K562 (cell line): ENCODE data around the gene NDP. TPM values are rescaled to one million over a fixed set of nuclear protein-coding genes. Genes with fewer than 3 reads are reported as not detected.

Experiments used
- ATAC-seq: fragments of 200-7000 bp; cut with Tn5 transposase; 3 replicates; pipeline ENCODE4 v1.9.1; 2020; ENCODE audit warnings: moderate library complexity
- BruUV-seq: library from RNA; stranded (reverse); fragments of 400-500 nt; replicated peaks from 2 replicates; lab custom pipeline; 2021; lab: Mats Ljungman, UMichigan
- CTCF ChIA-PET: fragments of 300-600 bp; formaldehyde crosslinking; extraction: SDS; loops from one replicate; lab custom pipeline; 2021; ENCODE audit warnings: low intra/inter-chr PET ratio; lab: Yijun Ruan, JAX
- POLR2A ChIA-PET: fragments of 300-600, 350-650 bp; sonication (Branson Sonifier 250); formaldehyde crosslinking; extraction: SDS; loops from one replicate; lab custom pipeline; 2021; ENCODE audit warnings: antibody characterized with exemption, inconsistent platforms; lab: Yijun Ruan, JAX
- DNase-seq, 4 experiments: peaks; one replicate each; pipeline versions ENCODE4 v3.0.0 to v3.0.0-alpha.2; 2011 to 2018; ENCODE audit warnings: low spot score in 3 of 4, mixed read lengths in 3 of 4; ENCODE audit errors: extremely low read depth in 1 of 4
- FAIRE-seq: peaks from 2 replicates; lab custom pipeline; 2011; peaks lifted over from hg19 to GRCh38; lab: Jason Lieb, UNC
- H2AFZ ChIP-seq: 2 replicates; pipeline ENCODE4 v1.6.0; 2011; ENCODE audit warnings: low read depth, low read length, control low read depth, inconsistent platforms
- H3K27ac ChIP-seq: fragments of 200-600 bp; 3 replicates; pipeline ENCODE4 v1.8.0; 2011; ENCODE audit warnings: low read depth, mild to moderate bottlenecking, control low read depth, inconsistent platforms, low read length, moderate library complexity, mixed read lengths; ENCODE audit errors: extremely low read depth
- H3K27me3 ChIP-seq, 2 experiments: fragments of 300-600 bp in 1 of 2; 2 replicates in 1 of 2; 3 replicates in 1 of 2; pipeline versions ENCODE4 v1.6.0 to v1.8.0; 2011; ENCODE audit warnings: inconsistent platforms in 2 of 2, low read length in 2 of 2, mild to moderate bottlenecking in 1 of 2, mixed read lengths in 1 of 2, moderate library complexity in 1 of 2; ENCODE audit not compliant: control insufficient read depth in 2 of 2, insufficient read depth in 2 of 2
- H3K36me3 ChIP-seq: fragments of 300-600 bp; 3 replicates; pipeline ENCODE4 v1.8.0; 2011; ENCODE audit warnings: mild to moderate bottlenecking, low read length, inconsistent platforms; ENCODE audit not compliant: control insufficient read depth, insufficient read depth
- H3K4me1 ChIP-seq, 2 experiments: fragments of 200-600 bp in 1 of 2; replicated peaks in 1 of 2; 2 replicates in 1 of 2; 3 replicates in 1 of 2; pipeline versions ENCODE4 v1.5.1 to v1.8.0; 2011; ENCODE audit warnings: inconsistent platforms in 2 of 2, low read length in 2 of 2, mild to moderate bottlenecking in 1 of 2, mixed read lengths in 1 of 2, moderate library complexity in 1 of 2; ENCODE audit not compliant: control insufficient read depth in 2 of 2, insufficient read depth in 2 of 2
- H3K4me2 ChIP-seq: 2 replicates; pipeline ENCODE4 v1.6.1; 2011; ENCODE audit warnings: low read length, control low read depth, inconsistent platforms, mixed read lengths; ENCODE audit not compliant: insufficient read depth
- H3K4me3 ChIP-seq: fragments of 200-600 bp; sonication (generic), shearing (Covaris generic); 2 replicates; pipeline ENCODE4 v1.5.1; 2016; ENCODE audit warnings: control low read depth, inconsistent platforms
- H3K79me2 ChIP-seq: fragments of 200-600 bp; 3 replicates; pipeline ENCODE4 v1.8.0; 2011; ENCODE audit warnings: low read length, inconsistent platforms; ENCODE audit not compliant: control insufficient read depth, insufficient read depth
- H3K9ac ChIP-seq, 2 experiments: 2 replicates each; pipeline versions ENCODE4 v1.6.0 to v1.6.1; 2011; ENCODE audit warnings: low read depth in 2 of 2, low read length in 2 of 2, control low read depth in 1 of 2, inconsistent platforms in 1 of 2, mild to moderate bottlenecking in 1 of 2, mixed read lengths in 1 of 2; ENCODE audit not compliant: insufficient read depth in 1 of 2
- H3K9me1 ChIP-seq: one replicate; pipeline ENCODE4 v1.6.0; 2011; ENCODE audit warnings: inconsistent platforms, mild to moderate bottlenecking, low read length, moderate library complexity; ENCODE audit not compliant: control insufficient read depth, insufficient read depth
- H3K9me3 ChIP-seq: replicated peaks from 2 replicates; pipeline ENCODE4 v1.5.1; 2011; ENCODE audit warnings: low read depth, low read length, inconsistent platforms; ENCODE audit not compliant: control insufficient read depth, insufficient read depth
- H4K20me1 ChIP-seq: replicated peaks from 2 replicates; pipeline ENCODE4 v1.6.1; 2011; ENCODE audit warnings: low read length, inconsistent platforms, mixed read lengths; ENCODE audit not compliant: control insufficient read depth, insufficient read depth
- ETV6 ChIP-seq, 3 experiments: fragments of 150-350 bp in 1 of 3; sonication (generic) in 1 of 3; formaldehyde crosslinking in 1 of 3; IDR thresholded peaks; 2 replicates each; pipeline versions ENCODE4 v1.6.1 to v1.8.0; 2014 to 2022; ENCODE audit warnings: borderline replicate concordance in 2 of 3, low read depth in 2 of 3, antibody characterized with exemption in 1 of 3, low read length in 1 of 3, mild to moderate bottlenecking in 1 of 3, missing genetic modification reagents in 1 of 3
- EWSR1 ChIP-seq: fragments of 450-650 bp; IDR thresholded peaks from 2 replicates; pipeline ENCODE4 v1.6.1; 2018; ENCODE audit warnings: borderline replicate concordance, mild to moderate bottlenecking, low read depth, moderate library complexity; ENCODE audit not compliant: partially characterized antibody
- HMBOX1 ChIP-seq: sonication (generic); IDR thresholded peaks from 2 replicates; pipeline ENCODE4 v1.6.1; 2016
- KAT2B ChIP-seq: IDR thresholded peaks from one replicate; pipeline ENCODE4 v1.6.1; 2012; ENCODE audit warnings: low read depth, mild to moderate bottlenecking, control low read depth, inconsistent platforms, low read length, moderate library complexity
- NFE2 ChIP-seq: IDR thresholded peaks from 2 replicates; pipeline ENCODE4 v1.6.1; 2014; ENCODE audit warnings: antibody characterized with exemption, low read depth
- PCBP2 ChIP-seq: fragments of 200-400 bp; formaldehyde crosslinking; IDR thresholded peaks from 2 replicates; pipeline ENCODE4 v1.6.1; 2018; ENCODE audit warnings: low read length, low read depth, mild to moderate bottlenecking, moderate library complexity; ENCODE audit not compliant: poor library complexity, severe bottlenecking
- PRPF4 ChIP-seq: fragments of 200-400 bp; formaldehyde crosslinking; IDR thresholded peaks from one replicate; pipeline ENCODE4 v1.6.1; 2017; ENCODE audit warnings: low read length, low read depth, mild to moderate bottlenecking; ENCODE audit not compliant: insufficient read depth, poor library complexity, severe bottlenecking
- SNRNP70 ChIP-seq: fragments of 200-400 bp; formaldehyde crosslinking; optimal IDR thresholded peaks from 2 replicates; pipeline ENCODE3; 2017; ENCODE audit warnings: low read depth, low read length
- STAT5A ChIP-seq: IDR thresholded peaks from 2 replicates; pipeline ENCODE4 v1.6.1; 2012; ENCODE audit warnings: low read length, inconsistent platforms, borderline replicate concordance
- TARDBP ChIP-seq: fragments of 450-650 bp; IDR thresholded peaks from 2 replicates; pipeline ENCODE4 v1.6.1; 2016
- ZNF263 ChIP-seq: sonication (generic); formaldehyde crosslinking; IDR thresholded peaks from 2 replicates; pipeline ENCODE4 v1.8.0; 2022; ENCODE audit warnings: mild to moderate bottlenecking, missing genetic modification reagents, borderline replicate concordance
- WGBS: fragments of 100-300 bp; shearing (Covaris generic); methylation state at CpG from one replicate; pipeline ENCODE4 v1.1.6; 2016; ENCODE audit warnings: low coverage, mixed read lengths; ENCODE audit not compliant: insufficient coverage; ENCODE audit errors: missing lambda C conversion rate; 5-methylcytosine and 5-hydroxymethylcytosine counted together
- in situ Hi-C: fragments of 300-500 bp; cut with MboI; formaldehyde crosslinking; loops from 4 replicates; pipeline ENCODE4 v1.15.0; 2018; ENCODE audit warnings: inconsistent platforms, mixed read lengths
- intact Hi-C: fragments of 100-400 bp; cut with micrococcal nuclease; formaldehyde crosslinking; loops from 2 replicates; pipeline ENCODE4 v1.14.2; 2022
- polyA plus RNA-seq, 8 experiments: library from polyadenylated mRNA; depleted of rRNA in 4 of 8; stranded (reverse) in 5 of 8; unstranded in 3 of 8; fragments of >200 nt; fragmentation: Nextera tagmentation in 2 of 8; fragmentation: Illumina TruSeq in 1 of 8; extraction: Ambion mirVana in 2 of 8; extraction: Trizol in 1 of 8; gene quantifications; 2 replicates each; pipeline versions ENCODE4 v1.2.1 to v1.2.3, GENCODE V29; 2011 to 2014; ENCODE audit warnings: inconsistent platforms in 1 of 8, missing spikeins in 1 of 8
- total RNA-seq, 7 experiments: library from RNA; depleted of rRNA in 6 of 7; stranded (reverse); fragments of >200 nt in 6 of 7; fragmentation: Illumina TruSeq in 2 of 7; extraction: Trizol in 2 of 7; gene quantifications; 2 replicates each; pipeline versions ENCODE4 v1.2.1 to v1.2.3, GENCODE V29; 2011 to 2021; ENCODE audit warnings: low replicate concordance in 1 of 7
- TF ChIP-seq, protein P1 (sequence below), 2 experiments: fragments of 450-650 bp; formaldehyde crosslinking in 1 of 2; IDR thresholded peaks; 2 replicates each; pipeline versions ENCODE4 v1.4.0 to v1.6.1; 2014 to 2020; ENCODE audit warnings: mild to moderate bottlenecking in 2 of 2, borderline replicate concordance in 1 of 2, low read depth in 1 of 2

The NDP gene
- total and polyA plus RNA-seq, 9 of the 15 experiments (the other 6 are each of a cell fraction or from before 2014, with no cell fraction given): not detected

DNA sequence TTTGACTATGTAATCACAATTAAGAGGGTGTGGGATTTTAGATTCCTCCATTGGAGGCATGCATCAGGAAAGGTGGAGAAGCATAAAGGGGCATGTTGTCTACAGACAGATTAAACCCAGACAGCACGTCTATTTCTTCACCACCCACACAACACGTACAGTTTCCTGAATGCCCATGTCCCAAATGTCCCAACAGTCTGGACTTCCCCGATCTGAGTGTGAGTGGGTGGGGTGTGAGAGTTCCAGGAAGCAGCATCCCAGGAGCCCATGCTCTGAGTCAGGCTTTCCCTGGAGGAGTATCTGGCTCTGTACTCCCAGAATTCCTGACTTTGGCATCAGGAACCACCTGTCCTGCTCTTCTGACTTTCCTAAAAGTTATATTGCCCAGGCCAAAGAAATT lies 30.8 kb upstream of the NDP start (continued):
- TF ChIP-seq SNRNP70: no peak
- TF ChIP-seq KAT2B: no peak
- TF ChIP-seq PRPF4: no peak

- WGBS: 0% methylated on average over 1 of the region's 1 CpG
- BruUV-seq: no TSS peak
- FAIRE-seq (no peak), ATAC-seq (no peak), DNase-seq (no peak)
- no peak overlapping the region for H2AFZ ChIP-seq
- intact Hi-C loops (no loop called here), in situ Hi-C loops (no loop called here)
- H4K20me1 ChIP-seq: no peaks in the 10 kb centered on the region
- no peaks in the 10 kb centered on the region for H3K9me3 ChIP-seq
- no peaks in the 10 kb centered on the region for H3K4me1 ChIP-seq
- H3K36me3 ChIP-seq: no peaks in the 10 kb centered on the region
- CTCF ChIA-PET: no interaction called here
- POLR2A ChIA-PET: no interaction called here
- no peak overlapping the region for H3K4me3 ChIP-seq
- no peak overlapping the region for H3K4me2 ChIP-seq
- no peaks in the 10 kb centered on the region; a peak in 1 of 5 replicates for H3K27me3 ChIP-seq
- no peaks in the 10 kb centered on the region for H3K9me1 ChIP-seq
- H3K79me2 ChIP-seq: no peaks in the 10 kb centered on the region
- H3K27ac ChIP-seq: no peak overlapping the region
- H3K9ac ChIP-seq: no peak overlapping the region
- TF ChIP-seq, protein P1, sequence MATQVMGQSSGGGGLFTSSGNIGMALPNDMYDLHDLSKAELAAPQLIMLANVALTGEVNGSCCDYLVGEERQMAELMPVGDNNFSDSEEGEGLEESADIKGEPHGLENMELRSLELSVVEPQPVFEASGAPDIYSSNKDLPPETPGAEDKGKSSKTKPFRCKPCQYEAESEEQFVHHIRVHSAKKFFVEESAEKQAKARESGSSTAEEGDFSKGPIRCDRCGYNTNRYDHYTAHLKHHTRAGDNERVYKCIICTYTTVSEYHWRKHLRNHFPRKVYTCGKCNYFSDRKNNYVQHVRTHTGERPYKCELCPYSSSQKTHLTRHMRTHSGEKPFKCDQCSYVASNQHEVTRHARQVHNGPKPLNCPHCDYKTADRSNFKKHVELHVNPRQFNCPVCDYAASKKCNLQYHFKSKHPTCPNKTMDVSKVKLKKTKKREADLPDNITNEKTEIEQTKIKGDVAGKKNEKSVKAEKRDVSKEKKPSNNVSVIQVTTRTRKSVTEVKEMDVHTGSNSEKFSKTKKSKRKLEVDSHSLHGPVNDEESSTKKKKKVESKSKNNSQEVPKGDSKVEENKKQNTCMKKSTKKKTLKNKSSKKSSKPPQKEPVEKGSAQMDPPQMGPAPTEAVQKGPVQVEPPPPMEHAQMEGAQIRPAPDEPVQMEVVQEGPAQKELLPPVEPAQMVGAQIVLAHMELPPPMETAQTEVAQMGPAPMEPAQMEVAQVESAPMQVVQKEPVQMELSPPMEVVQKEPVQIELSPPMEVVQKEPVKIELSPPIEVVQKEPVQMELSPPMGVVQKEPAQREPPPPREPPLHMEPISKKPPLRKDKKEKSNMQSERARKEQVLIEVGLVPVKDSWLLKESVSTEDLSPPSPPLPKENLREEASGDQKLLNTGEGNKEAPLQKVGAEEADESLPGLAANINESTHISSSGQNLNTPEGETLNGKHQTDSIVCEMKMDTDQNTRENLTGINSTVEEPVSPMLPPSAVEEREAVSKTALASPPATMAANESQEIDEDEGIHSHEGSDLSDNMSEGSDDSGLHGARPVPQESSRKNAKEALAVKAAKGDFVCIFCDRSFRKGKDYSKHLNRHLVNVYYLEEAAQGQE (IDR thresholded peaks at IDR 0.05; ENCODE audit: borderline replicate concordance): no peak
- TF ChIP-seq, protein P1 (CRISPR knock-in tag; IDR thresholded peaks at IDR 0.05; ENCODE audit: low read depth): no peak
- TF ChIP-seq PCBP2 (no peak), EWSR1 (no peak), STAT5A (no peak), NFE2 (no peak), TARDBP (no peak), ZNF263 (CRISPR knock-in tag) (no peak), HMBOX1 (no peak), ETV6 (IDR thresholded peaks at IDR 0.05; ENCODE audit: borderline replicate concordance in 1 of 2, low read depth in 2 of 2, low read length in 1 of 2) (no peak), ETV6 (CRISPR knock-in tag; IDR thresholded peaks at IDR 0.05; ENCODE audit: borderline replicate concordance) (no peak)
Measured at GRCh38 chrX:44002567-44002966, 29.4 kb upstream of the NDP start.
